Measurements from ENCODE around the gene C16orf90.
"Not testable (repeated sequence)": the region's sequence is repeated elsewhere in the genome, so short reads cannot be mapped to it uniquely, and the experiment has no call there.

The C16orf90 gene

GRCh38 chr16:3528406-3528805, 33.1 kb upstream of the C16orf90 start:
- H3K36me3 ChIP-seq (ENCODE audit: low read length): no peaks in the 10 kb centered on the region
- H2AFZ ChIP-seq (ENCODE audit: low read depth, low read length, severe bottlenecking): no peak overlapping the region
- TF ChIP-seq CTCF (IDR thresholded peaks at IDR 0.05; ENCODE audit: insufficient read depth, low read length, poor library complexity, severe bottlenecking) (no peak), EZH2phosphoT487 (conservative IDR thresholded peaks at IDR 0.05; ENCODE audit: low read length) (no peak)

GRCh38 chr16:3527216-3527829, 32.0 kb upstream of the C16orf90 start:
- H2AFZ ChIP-seq (ENCODE audit: low read depth, low read length, severe bottlenecking); H3K36me3 ChIP-seq (ENCODE audit: low read length); H3K27me3 ChIP-seq (ENCODE audit: low read length); H3K9me3 ChIP-seq (ENCODE audit: insufficient read depth, low read length); H3K9me2 ChIP-seq (replicated peaks; ENCODE audit: insufficient read depth, low read length); H3K4me3 ChIP-seq (ENCODE audit: insufficient read depth, low read length, poor library complexity, severe bottlenecking); H3F3A ChIP-seq (ENCODE audit: insufficient read depth); H3K79me2 ChIP-seq (ENCODE audit: insufficient read depth, low read length); H4K20me1 ChIP-seq (ENCODE audit: low read depth, low read length); H3K27ac ChIP-seq (ENCODE audit: low read depth, low read length); H3K9ac ChIP-seq (ENCODE audit: low read length); H3K4me2 ChIP-seq (ENCODE audit: low read depth, low read length, poor library complexity, severe bottlenecking): not testable (repeated sequence)
- peak; percentile 39 for TF ChIP-seq CTCF (IDR thresholded peaks at IDR 0.05; ENCODE audit: insufficient read depth, low read length, poor library complexity, severe bottlenecking)

More at GRCh38 chr16:3528406-3528805, 33.1 kb upstream of the C16orf90 start:
- Histone ChIP-seq H3K9me3 (ENCODE audit: insufficient read depth, low read length) (no peaks in the 10 kb centered on the region), H3K27ac (ENCODE audit: low read depth, low read length) (no peak overlapping the region), H3K9me2 (replicated peaks; ENCODE audit: insufficient read depth, low read length) (no peaks in the 10 kb centered on the region), H4K20me1 (ENCODE audit: low read depth, low read length) (no peaks in the 10 kb centered on the region), H3K79me2 (ENCODE audit: insufficient read depth, low read length) (no peaks in the 10 kb centered on the region), H3K4me2 (ENCODE audit: low read depth, low read length, poor library complexity, severe bottlenecking) (no peak overlapping the region), H3K27me3 (ENCODE audit: low read length) (no peaks in the 10 kb centered on the region), H3K9ac (ENCODE audit: low read length) (no peak overlapping the region), H3F3A (ENCODE audit: insufficient read depth) (peaks cover 5% of the 10 kb centered on the region; the same call in 1 of the 2 replicates), H3K4me3 (ENCODE audit: insufficient read depth, low read length, poor library complexity, severe bottlenecking) (no peak overlapping the region)

GRCh38 chr16:3525951-3526350, 30.7 kb upstream of the C16orf90 start:
- no peaks in the 10 kb centered on the region for H3K9me3 ChIP-seq (ENCODE audit: insufficient read depth, low read length)
- no peaks in the 10 kb centered on the region for H3K79me2 ChIP-seq (ENCODE audit: insufficient read depth, low read length)
- H3K9me2 ChIP-seq (replicated peaks; ENCODE audit: insufficient read depth, low read length): no peaks in the 10 kb centered on the region
- H3K36me3 ChIP-seq (ENCODE audit: low read length): no peaks in the 10 kb centered on the region
- H3K4me2 ChIP-seq (ENCODE audit: low read depth, low read length, poor library complexity, severe bottlenecking): no peak overlapping the region
- H3K27me3 ChIP-seq (ENCODE audit: low read length): no peaks in the 10 kb centered on the region
- no peak overlapping the region for H3K4me3 ChIP-seq (ENCODE audit: insufficient read depth, low read length, poor library complexity, severe bottlenecking)
- no peak overlapping the region for H2AFZ ChIP-seq (ENCODE audit: low read depth, low read length, severe bottlenecking)
- H3F3A ChIP-seq (ENCODE audit: insufficient read depth): peaks cover 5% of the 10 kb centered on the region; the same call in 1 of the 2 replicates
- no peaks in the 10 kb centered on the region for H4K20me1 ChIP-seq (ENCODE audit: low read depth, low read length)
- H3K27ac ChIP-seq (ENCODE audit: low read depth, low read length): no peak overlapping the region
- TF ChIP-seq EZH2phosphoT487 (conservative IDR thresholded peaks at IDR 0.05; ENCODE audit: low read length): no peak
- TF ChIP-seq CTCF (IDR thresholded peaks at IDR 0.05; ENCODE audit: insufficient read depth, low read length, poor library complexity, severe bottlenecking): no peak
- H3K9ac ChIP-seq (ENCODE audit: low read length): no peak overlapping the region
